ENCODE measurements around the gene ASPDH.

ASPDH gene

GRCh38 chr19:50512112-50512998, 1.4 kb downstream of the ASPDH start:
- no peak overlapping the region for H3K9ac ChIP-seq
- H3K79me2 ChIP-seq (ENCODE audit: insufficient read depth, low read depth): no peaks in the 10 kb centered on the region; the same call in 1 of the 2 replicates
- no peak for TF ChIP-seq CTCF (conservative IDR thresholded peaks at IDR 0.05; ENCODE audit: low read depth, low read length)
- no peaks in the 10 kb centered on the region for H3K36me3 ChIP-seq (ENCODE audit: insufficient read depth)
- no peaks in the 10 kb centered on the region for H3K4me1 ChIP-seq (ENCODE audit: low read depth, poor library complexity, severe bottlenecking)
- H3K27ac ChIP-seq: no peak overlapping the region
- H3K4me2 ChIP-seq: peak overlapping the region; percentile 64; the same call in 1 of the 2 replicates
- H3K27me3 ChIP-seq (ENCODE audit: insufficient read depth, low read depth): peaks cover 10% of the 10 kb centered on the region; the same call in 1 of the 2 replicates
- peak overlapping the region; percentile 86; the same call in 1 of the 2 replicates for H2AFZ ChIP-seq (ENCODE audit: low read depth)
- no peak overlapping the region for H3K4me3 ChIP-seq (IDR thresholded peaks at IDR 0.05; ENCODE audit: insufficient read depth, low read depth, low read length)
- H4K20me1 ChIP-seq (ENCODE audit: insufficient read depth): no peaks in the 10 kb centered on the region

GRCh38 chr19:50511069-50511822, 2.5 kb downstream of the ASPDH start, which contains the start of gene JOSD2:
Gene JOSD2 (minus strand): TSS chr19:50511191. CDS start chr19:50510431, 760 bp downstream.
- Histone ChIP-seq H2AFZ (ENCODE audit: low read depth) (peak within 1 kb of the TSS; percentile 86), H3K4me3 (IDR thresholded peaks at IDR 0.05; ENCODE audit: insufficient read depth, low read depth, low read length) (no peak within 1 kb of the TSS), H3K27me3 (ENCODE audit: insufficient read depth, low read depth) (peaks cover 10% of the 10 kb centered on the region; the same call in 1 of the 2 replicates), H3K27ac (peak within 1 kb of the TSS; percentile 58), H3K9ac (peak within 1 kb of the TSS; percentile 76), H4K20me1 (ENCODE audit: insufficient read depth) (no peaks in the 10 kb centered on the region), H3K79me2 (ENCODE audit: insufficient read depth, low read depth) (no peaks in the 10 kb centered on the region; the same call in 1 of the 2 replicates), H3K4me2 (peak within 1 kb of the TSS; percentile 85), H3K36me3 (ENCODE audit: insufficient read depth) (no peaks in the 10 kb centered on the region), H3K4me1 (ENCODE audit: low read depth, poor library complexity, severe bottlenecking) (no peaks in the 10 kb centered on the region)
- no peak for TF ChIP-seq CTCF (conservative IDR thresholded peaks at IDR 0.05; ENCODE audit: low read depth, low read length)

GRCh38 chr19:50510700-50511068, 3.0 kb downstream of the ASPDH start:
- H3K4me2 ChIP-seq: peak overlapping the region; percentile 85
- H3K9ac ChIP-seq: peak overlapping the region; percentile 76
- H3K27me3 ChIP-seq (ENCODE audit: insufficient read depth, low read depth): peaks cover 10% of the 10 kb centered on the region; the same call in 1 of the 2 replicates
- H3K4me1 ChIP-seq (ENCODE audit: low read depth, poor library complexity, severe bottlenecking): no peaks in the 10 kb centered on the region
- H2AFZ ChIP-seq (ENCODE audit: low read depth): peak overlapping the region; percentile 86
- H3K27ac ChIP-seq: peak overlapping the region; percentile 58
- H3K79me2 ChIP-seq (ENCODE audit: insufficient read depth, low read depth): no peaks in the 10 kb centered on the region; the same call in 1 of the 2 replicates
- no peak overlapping the region for H3K4me3 ChIP-seq (IDR thresholded peaks at IDR 0.05; ENCODE audit: insufficient read depth, low read depth, low read length)
- no peak for TF ChIP-seq CTCF (conservative IDR thresholded peaks at IDR 0.05; ENCODE audit: low read depth, low read length)
- H4K20me1 ChIP-seq (ENCODE audit: insufficient read depth): no peaks in the 10 kb centered on the region
- H3K36me3 ChIP-seq (ENCODE audit: insufficient read depth): no peaks in the 10 kb centered on the region

- H3K4me3 ChIP-seq (IDR thresholded peaks at IDR 0.05; ENCODE audit: insufficient read depth, low read depth, low read length): no peak overlapping the region
- no peak for TF ChIP-seq CTCF (conservative IDR thresholded peaks at IDR 0.05; ENCODE audit: low read depth, low read length)
- H3K27ac ChIP-seq: peak overlapping the region; percentile 58
- H2AFZ ChIP-seq (ENCODE audit: low read depth): peak overlapping the region; percentile 86
- peaks cover 10% of the 10 kb centered on the region; the same call in 1 of the 2 replicates for H3K27me3 ChIP-seq (ENCODE audit: insufficient read depth, low read depth)
- H3K36me3 ChIP-seq (ENCODE audit: insufficient read depth): no peaks in the 10 kb centered on the region
- peak overlapping the region; percentile 76 for H3K9ac ChIP-seq
- H3K4me1 ChIP-seq (ENCODE audit: low read depth, poor library complexity, severe bottlenecking): no peaks in the 10 kb centered on the region
- no peaks in the 10 kb centered on the region; the same call in 1 of the 2 replicates for H3K79me2 ChIP-seq (ENCODE audit: insufficient read depth, low read depth)
- H4K20me1 ChIP-seq (ENCODE audit: insufficient read depth): no peaks in the 10 kb centered on the region
- H3K4me2 ChIP-seq: peak overlapping the region; percentile 85
Observed at GRCh38 chr19:50510121-50510670, 3.5 kb downstream of the ASPDH start.
